IMR-90 (cell line): ENCODE measurements around the gene SERP2. TPM values are rescaled to one million over a fixed set of nuclear protein-coding genes. Genes with fewer than 3 reads are reported as not detected.

Source experiments
- ATAC-seq: fragments of 200-7000 bp; cut with Tn5 transposase; 2 replicates; pipeline ENCODE4 v1.9.1; 2020; ENCODE audit warnings: low read depth, mild to moderate bottlenecking, moderate library complexity
- BruUV-seq: library from RNA; stranded (reverse); fragments of 400-500 nt; replicated peaks from 2 replicates; lab custom pipeline; 2021; lab: Mats Ljungman, UMichigan
- CTCF ChIA-PET: fragments of 300-600 bp; formaldehyde crosslinking; extraction: SDS; loops from one replicate; lab custom pipeline; 2021; ENCODE audit warnings: antibody characterized with exemption; lab: Yijun Ruan, JAX
- POLR2A ChIA-PET: fragments of 300-600 bp; sonication (Branson Sonifier 250); formaldehyde crosslinking; loops from one replicate; lab custom pipeline; 2022; ENCODE audit warnings: antibody characterized with exemption; ENCODE audit not compliant: unreplicated experiment; lab: Charles Lee
- DNase-seq: peaks from one replicate; pipeline ENCODE4 v3.0.0; 2013
- H2AFZ ChIP-seq: replicated peaks from 2 replicates; pipeline ENCODE3; 2013; ENCODE audit warnings: low read length, mild to moderate bottlenecking; ENCODE audit not compliant: poor library complexity
- H2AK5ac ChIP-seq: 2 replicates; pipeline ENCODE4 v1.6.1; 2013; ENCODE audit warnings: low read depth, low read length, inconsistent platforms
- H2AK9ac ChIP-seq: replicated peaks from 2 replicates; pipeline ENCODE3; 2013; ENCODE audit warnings: mild to moderate bottlenecking, low read depth, low read length, moderate library complexity; ENCODE audit not compliant: poor library complexity
- H2BK120ac ChIP-seq: 2 replicates; pipeline ENCODE4 v1.6.1; 2013; ENCODE audit warnings: low read depth, low read length, inconsistent platforms
- H2BK15ac ChIP-seq: 3 replicates; pipeline ENCODE4 v1.6.1; 2013; ENCODE audit warnings: low read depth, low read length, inconsistent platforms
- H2BK20ac ChIP-seq: 2 replicates; pipeline ENCODE4 v1.6.1; 2013; ENCODE audit warnings: low read depth, mild to moderate bottlenecking, inconsistent platforms, low read length, moderate library complexity
- H2BK5ac ChIP-seq: 2 replicates; pipeline ENCODE4 v1.6.1; 2013; ENCODE audit warnings: mild to moderate bottlenecking, low read depth, low read length, inconsistent platforms; ENCODE audit not compliant: poor library complexity, severe bottlenecking
- H3K14ac ChIP-seq: replicated peaks from 2 replicates; pipeline ENCODE4 v1.6.1; 2013; ENCODE audit warnings: low read depth, low read length, inconsistent platforms
- H3K18ac ChIP-seq: 2 replicates; pipeline ENCODE4 v1.6.1; 2013; ENCODE audit warnings: low read depth, low read length, control low read depth
- H3K23ac ChIP-seq: 2 replicates; pipeline ENCODE4 v1.6.1; 2013; ENCODE audit warnings: low read depth, low read length, inconsistent platforms
- H3K27ac ChIP-seq: 2 replicates; pipeline ENCODE4 v1.5.1; 2013; ENCODE audit warnings: mild to moderate bottlenecking, control low read depth, low read length; ENCODE audit not compliant: insufficient read depth
- H3K27me3 ChIP-seq: 2 replicates; pipeline ENCODE4 v1.6.1; 2013; ENCODE audit warnings: low read length; ENCODE audit not compliant: control insufficient read depth, insufficient read depth
- H3K36me3 ChIP-seq: 2 replicates; pipeline ENCODE4 v1.6.1; 2013; ENCODE audit warnings: low read length, mixed read lengths; ENCODE audit not compliant: control insufficient read depth, insufficient read depth
- H3K4ac ChIP-seq: 2 replicates; pipeline ENCODE4 v1.6.1; 2013; ENCODE audit warnings: low read depth, low read length, inconsistent platforms
- H3K4me1 ChIP-seq: 2 replicates; pipeline ENCODE4 v1.6.1; 2013; ENCODE audit warnings: low read length, mixed read lengths; ENCODE audit not compliant: control insufficient read depth, insufficient read depth
- H3K4me2 ChIP-seq: 2 replicates; pipeline ENCODE4 v1.6.1; 2013; ENCODE audit warnings: low read depth, mild to moderate bottlenecking, control low read depth, low read length, moderate library complexity
- H3K4me3 ChIP-seq: 2 replicates; pipeline ENCODE4 v1.5.1; 2013; ENCODE audit warnings: low read depth, mild to moderate bottlenecking, control low read depth, low read length, moderate library complexity; ENCODE audit not compliant: insufficient read depth
- H3K56ac ChIP-seq: 2 replicates; pipeline ENCODE4 v1.6.1; 2013; ENCODE audit warnings: low read length, inconsistent platforms; ENCODE audit not compliant: insufficient read depth; ENCODE audit errors: extremely low read depth
- H3K79me1 ChIP-seq, 2 experiments: 2 replicates each; pipeline ENCODE4 v1.6.1; 2013; ENCODE audit warnings: low read length in 2 of 2, inconsistent platforms in 1 of 2, low read depth in 1 of 2
- H3K9ac ChIP-seq: 2 replicates; pipeline ENCODE4 v1.6.1; 2013; ENCODE audit warnings: low read depth, low read length, control low read depth
- H3K9me1 ChIP-seq: 2 replicates; pipeline ENCODE4 v1.6.1; 2013; ENCODE audit warnings: low read length, inconsistent platforms; ENCODE audit not compliant: insufficient read depth
- H3K9me3 ChIP-seq: 2 replicates; pipeline ENCODE4 v1.6.1; 2013; ENCODE audit warnings: low read length; ENCODE audit not compliant: control insufficient read depth, insufficient read depth
- H4K20me1 ChIP-seq: 2 replicates; pipeline ENCODE4 v1.6.1; 2013; ENCODE audit warnings: low read length, inconsistent platforms; ENCODE audit not compliant: insufficient read depth
- H4K5ac ChIP-seq: 2 replicates; pipeline ENCODE4 v1.6.1; 2013; ENCODE audit warnings: mild to moderate bottlenecking, low read depth, low read length, control low read depth
- H4K8ac ChIP-seq, 2 experiments: 2 replicates each; pipeline ENCODE4 v1.6.1; 2013; ENCODE audit warnings: low read depth in 2 of 2, low read length in 2 of 2, control low read depth in 1 of 2, inconsistent platforms in 1 of 2
- H4K91ac ChIP-seq: 2 replicates; pipeline ENCODE4 v1.6.1; 2013; ENCODE audit warnings: low read depth, low read length, inconsistent platforms; ENCODE audit not compliant: insufficient read depth
- BHLHE40 ChIP-seq: fragments of 150-350 bp; IDR thresholded peaks from 2 replicates; pipeline ENCODE4 v1.6.1; 2016; ENCODE audit warnings: mild to moderate bottlenecking, low read depth, low read length
- CEBPB ChIP-seq: IDR thresholded peaks from 2 replicates; pipeline ENCODE4 v1.6.1; 2012; ENCODE audit warnings: low read depth, low read length, improper control_type of control experiment
- CHD1 ChIP-seq: IDR thresholded peaks from 2 replicates; pipeline ENCODE4 v1.6.1; 2012; ENCODE audit warnings: low read depth, low read length, improper control_type of control experiment
- CTCF ChIP-seq: conservative IDR thresholded peaks from 2 replicates; pipeline ENCODE4 v1.5.1; 2012; ENCODE audit warnings: mild to moderate bottlenecking, low read depth, low read length, improper control_type of control experiment
- ELK1 ChIP-seq: fragments of 150-350 bp; IDR thresholded peaks from 2 replicates; pipeline ENCODE4 v1.6.1; 2016; ENCODE audit warnings: low read depth, mild to moderate bottlenecking, low read length, moderate library complexity, borderline replicate concordance
- FOS ChIP-seq: fragments of 150-350 bp; IDR thresholded peaks from 2 replicates; pipeline ENCODE4 v1.6.1; 2016; ENCODE audit warnings: low read depth, low read length
- MAFK ChIP-seq: IDR thresholded peaks from 2 replicates; pipeline ENCODE4 v1.6.1; 2012; ENCODE audit warnings: low read depth, low read length, improper control_type of control experiment
- MAZ ChIP-seq: IDR thresholded peaks from 2 replicates; pipeline ENCODE4 v1.6.1; 2012; ENCODE audit warnings: low read depth, mild to moderate bottlenecking, low read length, improper control_type of control experiment, moderate library complexity, borderline replicate concordance
- MXI1 ChIP-seq: IDR thresholded peaks from 2 replicates; pipeline ENCODE4 v1.6.1; 2012; ENCODE audit warnings: low read depth, mild to moderate bottlenecking, low read length, moderate library complexity, borderline replicate concordance
- NFE2L2 ChIP-seq: fragments of 150-350 bp; IDR thresholded peaks from 2 replicates; pipeline ENCODE4 v1.6.1; 2016; ENCODE audit warnings: low read depth, mild to moderate bottlenecking, low read length
- POLR2A ChIP-seq: IDR thresholded peaks from 2 replicates; pipeline ENCODE4 v1.6.1; 2012; ENCODE audit warnings: mild to moderate bottlenecking, low read depth, low read length
- RAD21 ChIP-seq: IDR thresholded peaks from 2 replicates; pipeline ENCODE4 v1.6.1; 2012; ENCODE audit warnings: low read length, improper control_type of control experiment
- RCOR1 ChIP-seq: IDR thresholded peaks from 2 replicates; pipeline ENCODE4 v1.6.1; 2012; ENCODE audit warnings: mild to moderate bottlenecking, low read length, improper control_type of control experiment; ENCODE audit not compliant: insufficient replicate concordance
- RFX5 ChIP-seq: IDR thresholded peaks from 2 replicates; pipeline ENCODE4 v1.8.0; 2012; ENCODE audit warnings: low read depth, mild to moderate bottlenecking, low read length, moderate library complexity
- SMC3 ChIP-seq: fragments of 150-350 bp; IDR thresholded peaks from 2 replicates; pipeline ENCODE4 v1.6.1; 2016; ENCODE audit warnings: low read depth, mild to moderate bottlenecking, antibody characterized with exemption, low read length, moderate library complexity
- USF2 ChIP-seq: fragments of 150-350 bp; IDR thresholded peaks from 2 replicates; pipeline ENCODE4 v1.6.1; 2017; ENCODE audit warnings: mild to moderate bottlenecking, antibody characterized with exemption, low read length, low read depth
- WGBS, 2 experiments: methylation state at CpG; one replicate each; pipeline versions ENCODE4 v1.1.5 to v1.1.7; 2013; ENCODE audit warnings: missing lambda C conversion rate in 2 of 2; ENCODE audit not compliant: insufficient read length in 1 of 2; ENCODE audit errors: extremely low coverage in 2 of 2; 5-methylcytosine and 5-hydroxymethylcytosine counted together
- dilution Hi-C: fragments of 300-500 bp; cut with HindIII; formaldehyde crosslinking; loops from one replicate; pipeline ENCODE4 v1.14.3; 2018; ENCODE audit warnings: low sequenced_read_pairs; ENCODE audit not compliant: unreplicated experiment
- in situ Hi-C: fragments of 300-500 bp; cut with MboI; formaldehyde crosslinking; loops from 3 replicates; pipeline ENCODE4 v1.14.3; 2019; ENCODE audit warnings: low sequenced_read_pairs, inconsistent platforms, mixed read lengths
- intact Hi-C: fragments of 100-400 bp; cut with micrococcal nuclease; formaldehyde crosslinking; loops from 2 replicates; pipeline ENCODE4 v1.10.0; 2022
- polyA plus RNA-seq, 3 experiments: library from polyadenylated mRNA; depleted of rRNA; stranded (reverse); fragments of >200 nt; gene quantifications; 2 replicates each; pipeline ENCODE4 v1.2.3, GENCODE V29; 2012; ENCODE audit warnings: low replicate concordance in 1 of 3
- total RNA-seq: library from RNA; depleted of rRNA; stranded (reverse); fragments of >200 nt; gene quantifications from 2 replicates; pipeline ENCODE4 v1.2.3, GENCODE V29; 2012

Gene SERP2
- total and polyA plus RNA-seq, 2 of the 4 experiments (the other 2 are of a cell fraction), result 0.54 to 1.4 TPM

GRCh38 chr13:44354884-44355283 is 18.7 kb upstream of the SERP2 start:
- Histone ChIP-seq H2AK5ac (no peak overlapping the region), H3K36me3 (no peaks in the 10 kb centered on the region)
- dilution Hi-C loops, result no loop called here

More at GRCh38 chr13:44354884-44355283, 18.7 kb upstream of the SERP2 start:
- in situ Hi-C loops, result no loop called here
- H3K4me1 ChIP-seq, result no peaks in the 10 kb centered on the region
- H2BK120ac ChIP-seq, result no peak overlapping the region
- no peak overlapping the region for H3K4me2 ChIP-seq
- H3K27ac ChIP-seq, result no peak overlapping the region
- intact Hi-C loops, result no loop called here
- no peak overlapping the region for H2BK15ac ChIP-seq
- BruUV-seq, result no TSS peak
- no peaks in the 10 kb centered on the region for H3K79me1 ChIP-seq
- 0 out of 2 replicates have a peak, but pooled peaks cover 3% of the 10 kb centered on the region for H3K9me1 ChIP-seq
- H4K5ac ChIP-seq, result no peak overlapping the region
- no peaks in the 10 kb centered on the region for H3K27me3 ChIP-seq
- no peaks in the 10 kb centered on the region for H3K9me3 ChIP-seq
- no peak overlapping the region for H3K9ac ChIP-seq
- H2BK5ac ChIP-seq, result no peak overlapping the region
- ChIA-PET CTCF (interaction anchor here (1.1 kb wide), 1 partner anchor 10 kb away, joined by 4 read pairs; no protein-coding TSS in a partner anchor), POLR2A (no interaction called here)
- no peak for TF ChIP-seq RAD21
- TF ChIP-seq FOS, result no peak
- TF ChIP-seq MAFK, result no peak
- TF ChIP-seq RFX5, result no peak
- no peak for TF ChIP-seq CHD1
- no peak for TF ChIP-seq USF2
- TF ChIP-seq MXI1, result no peak
- TF ChIP-seq SMC3, result no peak
- no peak for TF ChIP-seq NFE2L2
- no peak for TF ChIP-seq POLR2A
- TF ChIP-seq MAZ, result no peak
- no peak for TF ChIP-seq BHLHE40
- no peak for TF ChIP-seq CTCF
- TF ChIP-seq CEBPB, result no peak
- TF ChIP-seq ELK1, result no peak
- no peak for TF ChIP-seq RCOR1
- H2BK20ac ChIP-seq, result no peak overlapping the region
- H3K18ac ChIP-seq, result no peak overlapping the region
- no CpG with 5 or more reads among the region's 3 CpGs for WGBS, 2 experiments
- H2AFZ ChIP-seq, result no peak overlapping the region
- H3K14ac ChIP-seq, result no peak overlapping the region
- no peak overlapping the region for H2AK9ac ChIP-seq
- no peak overlapping the region for H3K56ac ChIP-seq
- H4K20me1 ChIP-seq, result no peaks in the 10 kb centered on the region
- H4K8ac ChIP-seq, result no peak overlapping the region
- H3K4me3 ChIP-seq, result no peak overlapping the region
- no peak for ATAC-seq
- no peak overlapping the region for H3K4ac ChIP-seq
- no peak for DNase-seq
- no peak overlapping the region for H3K23ac ChIP-seq
- no peak overlapping the region for H4K91ac ChIP-seq
